ENCODE measurements around the gene TBC1D10B. TPM values are rescaled to one million over a fixed set of nuclear protein-coding genes. Genes with fewer than 3 reads are reported as not detected.
A peak's percentile ranks its signal among the peaks of the same experiment; 100 is the strongest.

TBC1D10B gene
- total and polyA plus RNA-seq, 9 of the 15 experiments (the other 6 are each of a cell fraction or from before 2014, with no cell fraction given): 2.2 to 55.4 (median 17.5) TPM

DNA sequence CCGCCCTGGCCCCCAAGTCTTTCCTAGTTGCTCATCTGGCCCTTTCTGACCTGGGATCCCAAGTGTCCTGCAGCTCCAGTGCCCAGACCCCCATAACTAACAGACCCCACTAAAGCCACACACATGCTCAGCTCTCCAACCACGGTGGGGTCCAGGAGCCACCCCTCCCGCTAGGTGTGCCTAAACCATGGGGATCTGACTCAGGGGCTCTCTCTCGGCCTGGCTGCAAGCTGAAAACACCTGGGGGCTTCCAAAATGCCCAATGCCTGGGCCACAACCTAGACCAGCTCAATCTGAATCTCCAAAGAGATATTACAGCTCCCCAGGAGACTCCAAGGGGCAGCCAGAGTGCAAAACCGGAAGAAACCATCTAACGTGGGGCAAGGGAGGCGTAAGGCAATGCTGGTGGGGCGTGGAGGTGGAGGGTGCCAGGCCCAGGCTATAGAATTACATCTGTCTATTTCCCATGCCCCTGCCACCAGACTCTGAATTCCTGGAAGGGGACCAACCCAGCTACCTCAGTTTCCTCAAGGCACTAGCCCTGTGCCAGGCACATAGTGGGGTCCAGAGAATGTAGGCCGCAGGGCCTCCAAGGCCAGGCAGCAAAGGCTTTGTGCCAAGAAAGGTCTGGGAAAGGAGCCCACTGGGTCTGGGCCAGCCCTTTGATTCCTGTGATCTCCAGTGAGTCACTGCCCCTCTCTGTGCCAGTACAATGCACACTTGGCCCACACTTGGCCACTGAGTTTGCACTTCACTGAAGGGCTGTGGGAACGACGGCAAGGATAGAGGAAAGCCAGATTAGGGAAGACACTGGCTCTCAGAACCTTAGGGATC lies 18.5 kb downstream of the TBC1D10B start:
- Histone ChIP-seq H3K36me3 (ENCODE audit: control insufficient read depth, insufficient read depth, low read length) (peaks cover 42% of the 10 kb centered on the region; the same call in 2 of the 3 replicates), H2AFZ (ENCODE audit: low read depth, low read length) (no peak overlapping the region), H3K9ac (ENCODE audit: insufficient read depth in 1 of 2, low read depth in 2 of 2, low read length in 2 of 2) (0 out of 4 replicates have a peak overlapping the region, but pooled peaks of 1 of the 2 experiments have one; percentile 38), H3K9me1 (ENCODE audit: control insufficient read depth, insufficient read depth, low read length) (no peaks in the 10 kb centered on the region), H3K27ac (ENCODE audit: extremely low read depth, low read depth, low read length) (no peak overlapping the region), H3K79me2 (ENCODE audit: control insufficient read depth, insufficient read depth, low read length) (peaks cover 30% of the 10 kb centered on the region), H3K9me3 (replicated peaks; ENCODE audit: control insufficient read depth, insufficient read depth, low read depth, low read length) (no peaks in the 10 kb centered on the region), H3K4me1 (replicated peaks in 1 of 2; ENCODE audit: control insufficient read depth in 2 of 2, insufficient read depth in 2 of 2, low read length in 2 of 2) (peaks cover 13 to 36% of the 10 kb centered on the region in 2 experiments; a peak in 4 of 5 replicates), H3K27me3 (ENCODE audit: control insufficient read depth in 2 of 2, insufficient read depth in 2 of 2, low read length in 2 of 2) (no peaks in the 10 kb centered on the region), H4K20me1 (replicated peaks; ENCODE audit: control insufficient read depth, insufficient read depth, low read length) (no peaks in the 10 kb centered on the region), H3K4me2 (ENCODE audit: insufficient read depth, low read length) (no peak overlapping the region), H3K4me3 (no peak overlapping the region)
- POLR2A ChIA-PET: interaction anchor here (0.6 to 1.2 kb wide), 3 partner anchors 8 to 33 kb away, joined by 3 to 5 read pairs (median 3); no protein-coding TSS in a partner anchor
- in situ Hi-C loops (cut with MboI): loop anchor here (25.0 kb wide), 1 partner anchor 890 kb away; the partner anchor contains the start of genes BOLA2, SLX1B and SULT1A4
- TF ChIP-seq FOXJ3 (CRISPR knock-in tag; IDR thresholded peaks at IDR 0.05) (no peak), POLR2G (IDR thresholded peaks at IDR 0.05; ENCODE audit: low read depth, low read length) (0 out of 2 replicates have a peak, but pooled peaks have one; percentile 12), ZNF75A (CRISPR knock-in tag; IDR thresholded peaks at IDR 0.05) (no peak)
- TF ChIP-seq, protein P1, sequence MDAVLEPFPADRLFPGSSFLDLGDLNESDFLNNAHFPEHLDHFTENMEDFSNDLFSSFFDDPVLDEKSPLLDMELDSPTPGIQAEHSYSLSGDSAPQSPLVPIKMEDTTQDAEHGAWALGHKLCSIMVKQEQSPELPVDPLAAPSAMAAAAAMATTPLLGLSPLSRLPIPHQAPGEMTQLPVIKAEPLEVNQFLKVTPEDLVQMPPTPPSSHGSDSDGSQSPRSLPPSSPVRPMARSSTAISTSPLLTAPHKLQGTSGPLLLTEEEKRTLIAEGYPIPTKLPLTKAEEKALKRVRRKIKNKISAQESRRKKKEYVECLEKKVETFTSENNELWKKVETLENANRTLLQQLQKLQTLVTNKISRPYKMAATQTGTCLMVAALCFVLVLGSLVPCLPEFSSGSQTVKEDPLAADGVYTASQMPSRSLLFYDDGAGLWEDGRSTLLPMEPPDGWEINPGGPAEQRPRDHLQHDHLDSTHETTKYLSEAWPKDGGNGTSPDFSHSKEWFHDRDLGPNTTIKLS (IDR thresholded peaks at IDR 0.05; ENCODE audit: borderline replicate concordance, low read depth): no peak
- 82% methylated on average over 11 of the region's 11 CpGs for WGBS (ENCODE audit: insufficient coverage, low coverage, missing lambda C conversion rate)
- DNase-seq (ENCODE audit: extremely low read depth in 1 of 4, low spot score in 3 of 4) (no peak), ATAC-seq (no peak), FAIRE-seq (no peak)
- CTCF ChIA-PET (ENCODE audit: low intra/inter-chr PET ratio): no interaction called here
- intact Hi-C loops (cut with micrococcal nuclease): no loop called here
- no TSS peak for BruUV-seq (replicated peaks)

Measured in K562 (cell line).